IMR-90 (cell line): ENCODE measurements around the gene ADAT1. TPM values are rescaled to one million over a fixed set of nuclear protein-coding genes. Genes with fewer than 3 reads are reported as not detected.

ENCODE experiments used
- ATAC-seq: fragments of 200-7000 bp; cut with Tn5 transposase; 2 replicates; pipeline ENCODE4 v1.9.1; 2020; ENCODE audit warnings: low read depth, mild to moderate bottlenecking, moderate library complexity
- BruUV-seq: library from RNA; stranded (reverse); fragments of 400-500 nt; replicated peaks from 2 replicates; lab custom pipeline; 2021; lab: Mats Ljungman, UMichigan
- CTCF ChIA-PET: fragments of 300-600 bp; formaldehyde crosslinking; extraction: SDS; loops from one replicate; lab custom pipeline; 2021; ENCODE audit warnings: antibody characterized with exemption; lab: Yijun Ruan, JAX
- POLR2A ChIA-PET: fragments of 300-600 bp; sonication (Branson Sonifier 250); formaldehyde crosslinking; loops from one replicate; lab custom pipeline; 2022; ENCODE audit warnings: antibody characterized with exemption; ENCODE audit not compliant: unreplicated experiment; lab: Charles Lee
- DNase-seq: peaks from one replicate; pipeline ENCODE4 v3.0.0; 2013
- H2AFZ ChIP-seq: replicated peaks from 2 replicates; pipeline ENCODE3; 2013; ENCODE audit warnings: low read length, mild to moderate bottlenecking; ENCODE audit not compliant: poor library complexity
- H2AK5ac ChIP-seq: 2 replicates; pipeline ENCODE4 v1.6.1; 2013; ENCODE audit warnings: low read depth, low read length, inconsistent platforms
- H2AK9ac ChIP-seq: replicated peaks from 2 replicates; pipeline ENCODE3; 2013; ENCODE audit warnings: mild to moderate bottlenecking, low read depth, low read length, moderate library complexity; ENCODE audit not compliant: poor library complexity
- H2BK120ac ChIP-seq: 2 replicates; pipeline ENCODE4 v1.6.1; 2013; ENCODE audit warnings: low read depth, low read length, inconsistent platforms
- H2BK15ac ChIP-seq: 3 replicates; pipeline ENCODE4 v1.6.1; 2013; ENCODE audit warnings: low read depth, low read length, inconsistent platforms
- H2BK20ac ChIP-seq: 2 replicates; pipeline ENCODE4 v1.6.1; 2013; ENCODE audit warnings: low read depth, mild to moderate bottlenecking, inconsistent platforms, low read length, moderate library complexity
- H2BK5ac ChIP-seq: 2 replicates; pipeline ENCODE4 v1.6.1; 2013; ENCODE audit warnings: mild to moderate bottlenecking, low read depth, low read length, inconsistent platforms; ENCODE audit not compliant: poor library complexity, severe bottlenecking
- H3K14ac ChIP-seq: replicated peaks from 2 replicates; pipeline ENCODE4 v1.6.1; 2013; ENCODE audit warnings: low read depth, low read length, inconsistent platforms
- H3K18ac ChIP-seq: 2 replicates; pipeline ENCODE4 v1.6.1; 2013; ENCODE audit warnings: low read depth, low read length, control low read depth
- H3K23ac ChIP-seq: 2 replicates; pipeline ENCODE4 v1.6.1; 2013; ENCODE audit warnings: low read depth, low read length, inconsistent platforms
- H3K27ac ChIP-seq: 2 replicates; pipeline ENCODE4 v1.5.1; 2013; ENCODE audit warnings: mild to moderate bottlenecking, control low read depth, low read length; ENCODE audit not compliant: insufficient read depth
- H3K27me3 ChIP-seq: 2 replicates; pipeline ENCODE4 v1.6.1; 2013; ENCODE audit warnings: low read length; ENCODE audit not compliant: control insufficient read depth, insufficient read depth
- H3K36me3 ChIP-seq: 2 replicates; pipeline ENCODE4 v1.6.1; 2013; ENCODE audit warnings: low read length, mixed read lengths; ENCODE audit not compliant: control insufficient read depth, insufficient read depth
- H3K4ac ChIP-seq: 2 replicates; pipeline ENCODE4 v1.6.1; 2013; ENCODE audit warnings: low read depth, low read length, inconsistent platforms
- H3K4me1 ChIP-seq: 2 replicates; pipeline ENCODE4 v1.6.1; 2013; ENCODE audit warnings: low read length, mixed read lengths; ENCODE audit not compliant: control insufficient read depth, insufficient read depth
- H3K4me2 ChIP-seq: 2 replicates; pipeline ENCODE4 v1.6.1; 2013; ENCODE audit warnings: low read depth, mild to moderate bottlenecking, control low read depth, low read length, moderate library complexity
- H3K4me3 ChIP-seq: 2 replicates; pipeline ENCODE4 v1.5.1; 2013; ENCODE audit warnings: low read depth, mild to moderate bottlenecking, control low read depth, low read length, moderate library complexity; ENCODE audit not compliant: insufficient read depth
- H3K56ac ChIP-seq: 2 replicates; pipeline ENCODE4 v1.6.1; 2013; ENCODE audit warnings: low read length, inconsistent platforms; ENCODE audit not compliant: insufficient read depth; ENCODE audit errors: extremely low read depth
- H3K79me1 ChIP-seq, 2 experiments: 2 replicates each; pipeline ENCODE4 v1.6.1; 2013; ENCODE audit warnings: low read length in 2 of 2, inconsistent platforms in 1 of 2, low read depth in 1 of 2
- H3K9ac ChIP-seq: 2 replicates; pipeline ENCODE4 v1.6.1; 2013; ENCODE audit warnings: low read depth, low read length, control low read depth
- H3K9me1 ChIP-seq: 2 replicates; pipeline ENCODE4 v1.6.1; 2013; ENCODE audit warnings: low read length, inconsistent platforms; ENCODE audit not compliant: insufficient read depth
- H3K9me3 ChIP-seq: 2 replicates; pipeline ENCODE4 v1.6.1; 2013; ENCODE audit warnings: low read length; ENCODE audit not compliant: control insufficient read depth, insufficient read depth
- H4K20me1 ChIP-seq: 2 replicates; pipeline ENCODE4 v1.6.1; 2013; ENCODE audit warnings: low read length, inconsistent platforms; ENCODE audit not compliant: insufficient read depth
- H4K5ac ChIP-seq: 2 replicates; pipeline ENCODE4 v1.6.1; 2013; ENCODE audit warnings: mild to moderate bottlenecking, low read depth, low read length, control low read depth
- H4K8ac ChIP-seq, 2 experiments: 2 replicates each; pipeline ENCODE4 v1.6.1; 2013; ENCODE audit warnings: low read depth in 2 of 2, low read length in 2 of 2, control low read depth in 1 of 2, inconsistent platforms in 1 of 2
- H4K91ac ChIP-seq: 2 replicates; pipeline ENCODE4 v1.6.1; 2013; ENCODE audit warnings: low read depth, low read length, inconsistent platforms; ENCODE audit not compliant: insufficient read depth
- CEBPB ChIP-seq: IDR thresholded peaks from 2 replicates; pipeline ENCODE4 v1.6.1; 2012; ENCODE audit warnings: low read depth, low read length, improper control_type of control experiment
- ELK1 ChIP-seq: fragments of 150-350 bp; IDR thresholded peaks from 2 replicates; pipeline ENCODE4 v1.6.1; 2016; ENCODE audit warnings: low read depth, mild to moderate bottlenecking, low read length, moderate library complexity, borderline replicate concordance
- RAD21 ChIP-seq: IDR thresholded peaks from 2 replicates; pipeline ENCODE4 v1.6.1; 2012; ENCODE audit warnings: low read length, improper control_type of control experiment
- RFX5 ChIP-seq: IDR thresholded peaks from 2 replicates; pipeline ENCODE4 v1.8.0; 2012; ENCODE audit warnings: low read depth, mild to moderate bottlenecking, low read length, moderate library complexity
- SMC3 ChIP-seq: fragments of 150-350 bp; IDR thresholded peaks from 2 replicates; pipeline ENCODE4 v1.6.1; 2016; ENCODE audit warnings: low read depth, mild to moderate bottlenecking, antibody characterized with exemption, low read length, moderate library complexity
- WGBS, 2 experiments: methylation state at CpG; one replicate each; pipeline versions ENCODE4 v1.1.5 to v1.1.7; 2013; ENCODE audit warnings: missing lambda C conversion rate in 2 of 2; ENCODE audit not compliant: insufficient read length in 1 of 2; ENCODE audit errors: extremely low coverage in 2 of 2; 5-methylcytosine and 5-hydroxymethylcytosine counted together
- dilution Hi-C: fragments of 300-500 bp; cut with HindIII; formaldehyde crosslinking; loops from one replicate; pipeline ENCODE4 v1.14.3; 2018; ENCODE audit warnings: low sequenced_read_pairs; ENCODE audit not compliant: unreplicated experiment
- in situ Hi-C: fragments of 300-500 bp; cut with MboI; formaldehyde crosslinking; loops from 3 replicates; pipeline ENCODE4 v1.14.3; 2019; ENCODE audit warnings: low sequenced_read_pairs, inconsistent platforms, mixed read lengths
- intact Hi-C: fragments of 100-400 bp; cut with micrococcal nuclease; formaldehyde crosslinking; loops from 2 replicates; pipeline ENCODE4 v1.10.0; 2022
- polyA plus RNA-seq, 3 experiments: library from polyadenylated mRNA; depleted of rRNA; stranded (reverse); fragments of >200 nt; gene quantifications; 2 replicates each; pipeline ENCODE4 v1.2.3, GENCODE V29; 2012; ENCODE audit warnings: low replicate concordance in 1 of 3
- total RNA-seq: library from RNA; depleted of rRNA; stranded (reverse); fragments of >200 nt; gene quantifications from 2 replicates; pipeline ENCODE4 v1.2.3, GENCODE V29; 2012

The ADAT1 gene
- total and polyA plus RNA-seq, 2 of the 4 experiments (the other 2 are of a cell fraction): 22.7 to 52.9 TPM

GRCh38 chr16:75603241-75603640, 19.8 kb downstream of the ADAT1 start:
- CTCF ChIA-PET: no interaction called here
- Histone ChIP-seq H2BK20ac (no peak overlapping the region), H3K36me3 (peaks cover 32% of the 10 kb centered on the region), H3K23ac (no peak overlapping the region), H3K9ac (no peak overlapping the region), H3K9me1 (peaks cover 3% of the 10 kb centered on the region; the same call in 1 of the 2 replicates), H3K79me1 (0 out of 4 replicates have a peak, but pooled peaks cover 0 to 8% of the 10 kb centered on the region in 2 experiments), H2AK5ac (no peak overlapping the region), H3K4ac (no peak overlapping the region), H3K14ac (no peak overlapping the region), H3K18ac (no peak overlapping the region), H3K9me3 (no peaks in the 10 kb centered on the region), H2AFZ (no peak overlapping the region), H2AK9ac (no peak overlapping the region), H3K4me3 (no peak overlapping the region), H4K5ac (no peak overlapping the region), H2BK5ac (no peak overlapping the region), H2BK15ac (no peak overlapping the region), H4K20me1 (no peaks in the 10 kb centered on the region), H3K4me1 (peaks cover 3% of the 10 kb centered on the region), H3K27me3 (no peaks in the 10 kb centered on the region), H3K4me2 (no peak overlapping the region), H4K8ac (no peak overlapping the region), H2BK120ac (no peak overlapping the region), H3K27ac (no peak overlapping the region), H4K91ac (no peak overlapping the region), H3K56ac (no peak overlapping the region)
- ATAC-seq: no peak
- POLR2A ChIA-PET: interaction anchor here (0.5 kb wide), 1 partner anchor 11 kb away, joined by 3 read pairs; no protein-coding TSS in a partner anchor
- BruUV-seq: no TSS peak
- in situ Hi-C loops: no loop called here
- dilution Hi-C loops: no loop called here
- DNase-seq: no peak
- 100% methylated on average over 3 of the region's 4 CpGs; no CpG with 5 or more reads in 1 of the 2 experiments for WGBS, 2 experiments
- intact Hi-C loops: no loop called here
- TF ChIP-seq CEBPB (no peak), RFX5 (no peak), RAD21 (no peak), SMC3 (no peak), ELK1 (no peak)
